Measurements from ENCODE around the gene TNXB. TPM values are rescaled to one million over a fixed set of nuclear protein-coding genes. Genes with fewer than 3 reads are reported as not detected.

The TNXB gene
- total and polyA plus RNA-seq, 9 of the 15 experiments (the other 6 are each of a cell fraction or from before 2014, with no cell fraction given): 0.14 to 28.1 (median 12.4) TPM

DNA sequence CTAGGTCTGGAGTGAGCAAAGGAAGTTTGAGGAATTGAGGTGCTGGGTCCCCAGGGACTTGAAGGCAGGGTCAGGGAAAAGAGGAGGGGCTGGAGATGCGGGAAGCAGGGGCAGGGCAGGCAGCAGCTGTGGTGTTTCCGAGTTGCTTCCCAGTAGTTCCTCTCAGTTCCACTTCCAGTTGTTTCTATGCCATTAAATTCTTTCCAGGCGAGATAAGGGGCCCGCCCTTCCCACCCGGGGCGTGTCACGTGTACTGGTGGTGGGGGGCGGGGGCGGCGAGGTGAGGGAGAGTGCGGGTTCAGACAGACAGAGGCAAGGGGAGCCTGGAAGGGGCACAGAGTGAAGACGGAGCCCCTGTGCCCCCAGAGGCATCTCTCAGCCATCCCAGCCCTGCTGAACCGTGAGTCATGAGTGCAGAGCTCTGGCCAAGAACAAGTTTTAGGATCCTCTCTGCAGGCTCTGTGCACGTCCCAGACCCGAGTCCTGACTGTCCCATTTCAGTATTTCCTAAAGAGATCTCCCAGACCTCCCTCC lies 977 bp downstream of the TNXB start (continued):
- TF ChIP-seq, protein P1, sequence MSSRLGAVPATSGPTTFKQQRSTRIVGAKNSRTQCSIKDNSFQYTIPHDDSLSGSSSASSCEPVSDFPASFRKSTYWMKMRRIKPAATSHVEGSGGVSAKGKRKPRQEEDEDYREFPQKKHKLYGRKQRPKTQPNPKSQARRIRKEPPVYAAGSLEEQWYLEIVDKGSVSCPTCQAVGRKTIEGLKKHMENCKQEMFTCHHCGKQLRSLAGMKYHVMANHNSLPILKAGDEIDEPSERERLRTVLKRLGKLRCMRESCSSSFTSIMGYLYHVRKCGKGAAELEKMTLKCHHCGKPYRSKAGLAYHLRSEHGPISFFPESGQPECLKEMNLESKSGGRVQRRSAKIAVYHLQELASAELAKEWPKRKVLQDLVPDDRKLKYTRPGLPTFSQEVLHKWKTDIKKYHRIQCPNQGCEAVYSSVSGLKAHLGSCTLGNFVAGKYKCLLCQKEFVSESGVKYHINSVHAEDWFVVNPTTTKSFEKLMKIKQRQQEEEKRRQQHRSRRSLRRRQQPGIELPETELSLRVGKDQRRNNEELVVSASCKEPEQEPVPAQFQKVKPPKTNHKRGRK (tag; IDR thresholded peaks at IDR 0.05): no peak
- TF ChIP-seq, protein P2, sequence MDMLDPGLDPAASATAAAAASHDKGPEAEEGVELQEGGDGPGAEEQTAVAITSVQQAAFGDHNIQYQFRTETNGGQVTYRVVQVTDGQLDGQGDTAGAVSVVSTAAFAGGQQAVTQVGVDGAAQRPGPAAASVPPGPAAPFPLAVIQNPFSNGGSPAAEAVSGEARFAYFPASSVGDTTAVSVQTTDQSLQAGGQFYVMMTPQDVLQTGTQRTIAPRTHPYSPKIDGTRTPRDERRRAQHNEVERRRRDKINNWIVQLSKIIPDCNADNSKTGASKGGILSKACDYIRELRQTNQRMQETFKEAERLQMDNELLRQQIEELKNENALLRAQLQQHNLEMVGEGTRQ (CRISPR knock-in tag; IDR thresholded peaks at IDR 0.05): peak; percentile 71
- TF ChIP-seq, protein P3, sequence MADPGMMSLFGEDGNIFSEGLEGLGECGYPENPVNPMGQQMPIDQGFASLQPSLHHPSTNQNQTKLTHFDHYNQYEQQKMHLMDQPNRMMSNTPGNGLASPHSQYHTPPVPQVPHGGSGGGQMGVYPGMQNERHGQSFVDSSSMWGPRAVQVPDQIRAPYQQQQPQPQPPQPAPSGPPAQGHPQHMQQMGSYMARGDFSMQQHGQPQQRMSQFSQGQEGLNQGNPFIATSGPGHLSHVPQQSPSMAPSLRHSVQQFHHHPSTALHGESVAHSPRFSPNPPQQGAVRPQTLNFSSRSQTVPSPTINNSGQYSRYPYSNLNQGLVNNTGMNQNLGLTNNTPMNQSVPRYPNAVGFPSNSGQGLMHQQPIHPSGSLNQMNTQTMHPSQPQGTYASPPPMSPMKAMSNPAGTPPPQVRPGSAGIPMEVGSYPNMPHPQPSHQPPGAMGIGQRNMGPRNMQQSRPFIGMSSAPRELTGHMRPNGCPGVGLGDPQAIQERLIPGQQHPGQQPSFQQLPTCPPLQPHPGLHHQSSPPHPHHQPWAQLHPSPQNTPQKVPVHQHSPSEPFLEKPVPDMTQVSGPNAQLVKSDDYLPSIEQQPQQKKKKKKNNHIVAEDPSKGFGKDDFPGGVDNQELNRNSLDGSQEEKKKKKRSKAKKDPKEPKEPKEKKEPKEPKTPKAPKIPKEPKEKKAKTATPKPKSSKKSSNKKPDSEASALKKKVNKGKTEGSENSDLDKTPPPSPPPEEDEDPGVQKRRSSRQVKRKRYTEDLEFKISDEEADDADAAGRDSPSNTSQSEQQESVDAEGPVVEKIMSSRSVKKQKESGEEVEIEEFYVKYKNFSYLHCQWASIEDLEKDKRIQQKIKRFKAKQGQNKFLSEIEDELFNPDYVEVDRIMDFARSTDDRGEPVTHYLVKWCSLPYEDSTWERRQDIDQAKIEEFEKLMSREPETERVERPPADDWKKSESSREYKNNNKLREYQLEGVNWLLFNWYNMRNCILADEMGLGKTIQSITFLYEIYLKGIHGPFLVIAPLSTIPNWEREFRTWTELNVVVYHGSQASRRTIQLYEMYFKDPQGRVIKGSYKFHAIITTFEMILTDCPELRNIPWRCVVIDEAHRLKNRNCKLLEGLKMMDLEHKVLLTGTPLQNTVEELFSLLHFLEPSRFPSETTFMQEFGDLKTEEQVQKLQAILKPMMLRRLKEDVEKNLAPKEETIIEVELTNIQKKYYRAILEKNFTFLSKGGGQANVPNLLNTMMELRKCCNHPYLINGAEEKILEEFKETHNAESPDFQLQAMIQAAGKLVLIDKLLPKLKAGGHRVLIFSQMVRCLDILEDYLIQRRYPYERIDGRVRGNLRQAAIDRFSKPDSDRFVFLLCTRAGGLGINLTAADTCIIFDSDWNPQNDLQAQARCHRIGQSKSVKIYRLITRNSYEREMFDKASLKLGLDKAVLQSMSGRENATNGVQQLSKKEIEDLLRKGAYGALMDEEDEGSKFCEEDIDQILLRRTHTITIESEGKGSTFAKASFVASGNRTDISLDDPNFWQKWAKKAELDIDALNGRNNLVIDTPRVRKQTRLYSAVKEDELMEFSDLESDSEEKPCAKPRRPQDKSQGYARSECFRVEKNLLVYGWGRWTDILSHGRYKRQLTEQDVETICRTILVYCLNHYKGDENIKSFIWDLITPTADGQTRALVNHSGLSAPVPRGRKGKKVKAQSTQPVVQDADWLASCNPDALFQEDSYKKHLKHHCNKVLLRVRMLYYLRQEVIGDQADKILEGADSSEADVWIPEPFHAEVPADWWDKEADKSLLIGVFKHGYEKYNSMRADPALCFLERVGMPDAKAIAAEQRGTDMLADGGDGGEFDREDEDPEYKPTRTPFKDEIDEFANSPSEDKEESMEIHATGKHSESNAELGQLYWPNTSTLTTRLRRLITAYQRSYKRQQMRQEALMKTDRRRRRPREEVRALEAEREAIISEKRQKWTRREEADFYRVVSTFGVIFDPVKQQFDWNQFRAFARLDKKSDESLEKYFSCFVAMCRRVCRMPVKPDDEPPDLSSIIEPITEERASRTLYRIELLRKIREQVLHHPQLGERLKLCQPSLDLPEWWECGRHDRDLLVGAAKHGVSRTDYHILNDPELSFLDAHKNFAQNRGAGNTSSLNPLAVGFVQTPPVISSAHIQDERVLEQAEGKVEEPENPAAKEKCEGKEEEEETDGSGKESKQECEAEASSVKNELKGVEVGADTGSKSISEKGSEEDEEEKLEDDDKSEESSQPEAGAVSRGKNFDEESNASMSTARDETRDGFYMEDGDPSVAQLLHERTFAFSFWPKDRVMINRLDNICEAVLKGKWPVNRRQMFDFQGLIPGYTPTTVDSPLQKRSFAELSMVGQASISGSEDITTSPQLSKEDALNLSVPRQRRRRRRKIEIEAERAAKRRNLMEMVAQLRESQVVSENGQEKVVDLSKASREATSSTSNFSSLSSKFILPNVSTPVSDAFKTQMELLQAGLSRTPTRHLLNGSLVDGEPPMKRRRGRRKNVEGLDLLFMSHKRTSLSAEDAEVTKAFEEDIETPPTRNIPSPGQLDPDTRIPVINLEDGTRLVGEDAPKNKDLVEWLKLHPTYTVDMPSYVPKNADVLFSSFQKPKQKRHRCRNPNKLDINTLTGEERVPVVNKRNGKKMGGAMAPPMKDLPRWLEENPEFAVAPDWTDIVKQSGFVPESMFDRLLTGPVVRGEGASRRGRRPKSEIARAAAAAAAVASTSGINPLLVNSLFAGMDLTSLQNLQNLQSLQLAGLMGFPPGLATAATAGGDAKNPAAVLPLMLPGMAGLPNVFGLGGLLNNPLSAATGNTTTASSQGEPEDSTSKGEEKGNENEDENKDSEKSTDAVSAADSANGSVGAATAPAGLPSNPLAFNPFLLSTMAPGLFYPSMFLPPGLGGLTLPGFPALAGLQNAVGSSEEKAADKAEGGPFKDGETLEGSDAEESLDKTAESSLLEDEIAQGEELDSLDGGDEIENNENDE (IDR thresholded peaks at IDR 0.05; ENCODE audit: low read depth, low read length): no peak
- no peak for TF ChIP-seq ZNF589 (CRISPR knock-in tag; IDR thresholded peaks at IDR 0.05; ENCODE audit: low read depth)
- peak; percentile 20; the same call in 1 of the 2 replicates for TF ChIP-seq SPI1 (IDR thresholded peaks at IDR 0.05; ENCODE audit: borderline replicate concordance, low read depth, low read length)
- TF ChIP-seq RBBP5 (IDR thresholded peaks at IDR 0.05; ENCODE audit: borderline replicate concordance, insufficient read depth, low read length, poor library complexity, severe bottlenecking): peak; percentile 30
- no peak for TF ChIP-seq TAF9B (IDR thresholded peaks at IDR 0.05; ENCODE audit: partially characterized antibody)
- peak; percentile 43; the same call in 1 of the 2 replicates for TF ChIP-seq EGR1 (conservative IDR thresholded peaks at IDR 0.05)
- no peak for TF ChIP-seq MYBL2 (IDR thresholded peaks at IDR 0.05; ENCODE audit: low read depth)
- TF ChIP-seq MYBL2 (CRISPR knock-in tag; IDR thresholded peaks at IDR 0.05; ENCODE audit: borderline replicate concordance): no peak
- no peak for TF ChIP-seq BDP1 (IDR thresholded peaks at IDR 0.05; ENCODE audit: insufficient read depth, insufficient read length)
- no peak for TF ChIP-seq ARID2 (IDR thresholded peaks at IDR 0.05)

All from K562 (cell line).